ENCODE measurements around the gene PDLIM1.

The PDLIM1 gene

DNA sequence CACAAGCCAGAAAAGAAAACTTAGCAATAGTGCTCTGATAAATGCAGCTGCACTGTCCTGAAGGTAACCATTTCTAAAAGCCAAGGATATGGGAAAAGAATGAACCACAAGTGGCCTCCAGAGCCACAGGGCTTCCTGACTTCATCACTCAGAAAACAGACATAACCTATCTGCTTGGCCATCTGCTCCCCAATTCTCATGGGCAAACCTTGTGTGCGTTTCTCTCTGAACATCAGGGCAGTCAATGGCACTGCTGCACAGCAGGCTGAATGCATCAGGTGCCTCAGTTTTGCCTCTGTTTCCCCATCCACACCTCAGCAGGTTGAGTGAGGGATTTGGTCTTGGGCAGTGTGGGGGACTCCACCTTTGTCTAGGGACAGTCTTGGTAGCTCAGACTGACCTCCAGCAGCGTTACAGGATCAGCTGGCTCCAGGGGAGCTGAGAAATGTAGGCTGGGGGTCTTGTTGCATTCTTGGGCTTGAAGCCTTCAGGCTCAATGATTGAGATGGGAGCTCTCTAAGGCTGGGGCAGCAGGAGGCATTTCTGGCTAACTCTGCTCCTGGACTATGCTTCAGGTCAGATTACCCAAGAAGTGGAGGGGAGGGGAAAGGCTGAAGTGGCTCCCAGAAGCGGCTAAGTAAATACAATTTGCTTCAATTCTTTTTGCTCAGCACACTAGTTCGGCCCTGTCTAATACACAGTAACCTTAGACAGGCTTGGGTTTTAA lies 23.6 kb upstream of the PDLIM1 start:
- DNase-seq: no peak

DNA sequence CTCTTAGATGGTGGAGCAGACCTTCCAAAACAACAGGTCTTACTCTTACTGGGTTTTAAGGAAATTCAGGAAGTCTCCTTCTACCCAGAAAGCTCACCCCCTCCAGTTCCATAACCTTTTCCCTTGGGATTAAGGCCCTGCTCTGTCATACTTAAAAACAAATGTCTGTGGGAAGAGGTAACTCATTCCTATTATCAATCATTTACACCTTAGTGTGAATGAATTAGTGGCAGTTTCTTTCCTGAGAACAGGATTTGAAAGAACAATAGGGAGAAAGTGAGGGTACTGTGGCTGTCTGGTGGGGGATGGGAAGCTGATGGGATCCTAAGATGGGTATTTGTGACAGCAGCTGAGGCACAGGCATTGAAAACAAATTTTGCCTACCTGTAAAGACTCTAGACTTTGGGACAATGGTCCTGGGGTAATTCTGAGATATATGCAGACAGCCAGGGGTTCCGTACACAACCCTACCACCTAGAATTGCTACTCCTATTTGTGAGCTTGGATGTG lies 22.2 kb upstream of the PDLIM1 start:
- DNase-seq: no peak

DNA sequence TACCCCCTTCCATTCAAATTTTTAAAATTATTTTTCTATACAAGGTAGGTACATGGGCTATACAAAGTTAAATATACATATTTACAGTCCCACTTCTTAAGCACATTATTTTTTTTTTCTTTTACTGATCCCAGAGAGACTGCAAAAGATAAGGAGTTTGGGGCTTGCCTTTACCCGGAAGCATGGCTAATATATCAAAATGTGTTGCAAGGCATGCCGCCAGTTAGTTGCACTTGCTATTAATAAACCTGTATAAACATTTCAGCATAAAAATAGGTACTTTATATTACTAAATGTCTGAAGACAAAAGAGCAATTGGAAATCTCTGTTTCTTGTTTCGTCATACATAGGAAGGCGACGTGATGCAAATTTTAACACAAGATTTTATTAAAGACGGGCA lies 21.5 kb upstream of the PDLIM1 start:
- DNase-seq: no peak

DNA sequence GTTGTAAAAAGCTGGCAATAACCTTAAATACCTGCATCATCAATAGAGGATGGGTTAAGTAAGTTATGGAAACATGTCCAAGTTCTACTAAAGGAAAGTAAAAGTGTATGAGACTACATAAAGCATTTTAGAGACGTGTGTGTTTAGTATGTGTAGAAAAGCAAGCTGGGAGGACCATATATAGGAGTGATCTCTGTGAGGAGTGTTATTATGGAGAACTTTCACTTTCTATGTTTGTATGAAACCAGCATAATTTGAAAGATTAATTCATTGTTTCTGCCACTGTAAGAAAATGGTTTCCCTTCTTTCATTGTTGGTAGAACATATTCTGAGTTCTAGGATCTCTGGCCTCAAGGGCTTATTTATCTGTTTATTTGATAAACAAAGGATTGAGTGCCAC lies 19.2 kb upstream of the PDLIM1 start:
- no peak for DNase-seq

DNA sequence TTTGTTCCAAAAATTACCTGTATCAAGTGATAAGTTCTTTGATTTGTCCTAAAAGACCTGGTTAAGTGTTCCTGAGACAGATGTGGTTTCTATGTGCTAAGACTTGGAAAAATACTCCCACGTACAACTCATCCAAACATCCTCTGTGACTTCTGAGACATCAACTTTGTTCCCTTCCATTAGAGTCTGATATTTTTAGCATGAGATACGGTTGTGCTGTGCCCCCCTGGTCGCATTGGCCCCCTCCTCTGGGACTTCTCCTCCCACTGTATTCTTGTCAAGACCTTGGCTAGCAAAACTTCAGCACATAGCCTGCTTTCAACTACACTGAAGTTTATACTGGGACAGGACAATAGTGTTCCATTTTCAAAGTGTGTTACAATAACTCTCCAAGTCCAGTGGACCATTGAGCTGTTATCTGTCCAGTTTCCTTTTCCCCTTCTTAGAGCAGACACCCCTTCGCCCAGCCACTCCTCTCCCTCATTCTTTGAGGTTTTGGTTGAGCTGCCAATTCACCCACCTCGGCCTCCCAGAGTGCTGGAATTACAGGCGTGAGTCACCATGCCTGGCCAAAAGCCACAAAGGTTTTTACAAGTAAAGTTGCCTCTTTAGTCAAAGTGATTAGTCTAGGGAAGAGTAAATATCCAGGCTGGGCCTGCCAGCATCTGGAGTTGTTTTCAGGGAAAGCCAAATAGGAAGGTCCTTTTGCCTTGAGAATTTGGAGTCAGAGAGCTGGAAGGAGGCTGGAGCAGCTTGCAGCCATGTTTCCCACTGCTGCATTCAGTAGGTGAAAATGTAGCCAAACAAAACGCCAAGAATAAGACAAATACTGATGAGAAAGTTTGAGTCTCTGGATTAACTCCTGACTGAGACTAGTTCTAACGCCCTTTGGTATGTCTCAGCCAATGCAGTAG lies 17.8 kb upstream of the PDLIM1 start:
- DNase-seq: no peak

DNA sequence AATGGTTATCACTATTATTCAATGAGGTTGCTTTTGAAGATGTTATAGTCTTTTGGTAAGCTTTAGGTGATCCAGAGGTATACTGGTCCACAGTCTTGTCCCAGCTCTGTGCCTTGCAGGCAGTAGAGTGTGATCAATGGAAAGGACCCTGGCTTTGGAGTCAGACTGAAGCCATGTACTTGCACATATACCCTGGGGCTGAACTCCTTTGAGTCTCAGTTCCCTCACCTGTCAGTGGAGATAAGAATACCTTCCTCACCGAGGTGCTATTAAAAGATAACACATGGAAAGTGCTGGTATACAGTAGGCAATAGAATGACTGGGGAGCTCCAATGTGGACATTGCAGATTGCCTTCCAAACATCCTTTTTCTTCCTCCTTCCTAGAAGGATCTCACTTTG lies 16.0 kb upstream of the PDLIM1 start:
- DNase-seq: no peak

DNA sequence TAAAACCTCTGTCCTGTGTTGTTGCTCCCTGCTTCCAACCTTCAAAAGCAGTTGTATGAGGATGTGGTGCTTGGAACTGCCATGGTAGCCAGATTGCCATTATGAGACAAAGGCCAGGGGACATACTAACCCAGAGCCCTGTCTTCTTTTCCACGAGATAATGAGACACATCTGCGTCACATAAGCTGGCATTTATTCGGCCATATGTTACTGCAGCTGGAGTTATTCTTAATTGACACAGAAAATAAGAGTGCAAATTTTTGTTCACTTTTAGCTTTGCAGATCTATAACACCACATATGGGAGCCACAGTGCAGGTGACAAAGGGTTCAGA lies 15.5 kb upstream of the PDLIM1 start:
- DNase-seq: no peak

DNA sequence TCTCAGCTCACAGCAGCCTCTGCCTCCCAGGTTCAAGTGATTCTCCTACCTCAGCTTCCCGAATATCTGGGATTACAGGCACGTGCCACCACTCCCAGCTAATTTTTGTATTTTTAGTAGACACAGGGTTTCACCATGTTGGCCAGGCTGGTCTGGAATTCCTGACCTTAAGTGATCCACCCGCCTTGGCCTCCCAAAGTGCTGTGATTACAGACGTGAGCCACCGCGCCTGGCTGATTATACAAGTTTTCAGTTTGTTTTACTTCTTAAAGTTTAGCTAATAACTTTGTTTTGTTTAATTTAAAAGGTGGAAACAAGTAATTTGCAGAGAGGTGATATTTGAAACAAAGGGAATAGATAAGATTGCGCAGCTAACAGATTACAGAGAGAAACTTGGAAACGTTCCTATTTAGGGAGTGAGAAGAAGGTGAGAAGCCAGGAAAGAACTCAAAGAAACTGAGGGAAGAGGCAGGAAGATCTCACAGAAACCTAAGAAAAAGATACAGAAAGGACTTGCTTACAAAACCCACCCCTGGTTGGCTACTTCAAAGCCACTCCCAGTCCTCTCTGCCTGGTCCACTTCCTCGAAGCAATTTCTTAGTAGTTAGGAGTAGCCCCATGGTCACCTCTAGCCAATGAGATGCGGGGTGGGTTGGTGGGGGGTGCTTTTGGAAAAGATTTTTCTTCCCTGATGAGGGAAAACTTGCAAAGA lies 15.0 kb upstream of the PDLIM1 start:
- DNase-seq: no peak

DNA sequence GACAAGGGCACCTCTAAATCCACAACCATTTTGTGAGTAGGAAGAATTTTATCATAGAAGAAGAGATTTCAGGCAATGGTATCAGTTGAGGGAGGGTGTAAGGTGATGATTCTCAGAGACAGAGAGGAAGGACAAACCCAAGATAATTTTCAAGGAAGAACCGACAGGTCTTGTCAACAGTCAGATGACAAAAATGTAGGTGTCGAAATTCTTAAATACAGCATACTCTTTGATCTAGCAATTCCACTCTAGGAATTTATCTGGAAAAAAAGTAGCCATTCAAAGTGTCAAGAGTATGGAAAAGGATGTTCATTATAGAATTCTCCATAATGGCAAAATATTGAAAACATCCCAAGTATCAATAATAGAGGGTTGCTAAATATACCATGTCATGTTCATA lies 14.2 kb upstream of the PDLIM1 start:
- no peak for DNase-seq

DNA sequence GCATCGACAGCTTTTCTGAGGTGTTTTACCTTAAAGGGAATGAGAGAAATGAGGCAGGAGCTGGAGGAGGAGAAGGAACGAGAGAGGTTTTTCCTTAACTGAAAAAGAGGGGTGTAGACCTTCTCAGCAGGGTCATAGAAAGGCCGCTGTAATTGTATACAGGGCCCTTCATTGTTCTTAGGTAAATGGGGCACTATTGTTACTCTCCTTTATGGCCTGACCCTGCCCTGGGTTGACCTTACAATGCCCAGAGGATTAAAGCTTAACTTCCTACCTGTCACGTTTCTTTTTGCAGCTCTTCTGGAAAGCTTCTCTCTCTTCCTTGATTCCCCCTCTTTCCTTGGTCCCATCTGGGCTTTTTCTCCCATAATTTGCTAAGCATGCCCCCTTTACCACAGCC lies 13.7 kb upstream of the PDLIM1 start:
- DNase-seq: no peak

DNA sequence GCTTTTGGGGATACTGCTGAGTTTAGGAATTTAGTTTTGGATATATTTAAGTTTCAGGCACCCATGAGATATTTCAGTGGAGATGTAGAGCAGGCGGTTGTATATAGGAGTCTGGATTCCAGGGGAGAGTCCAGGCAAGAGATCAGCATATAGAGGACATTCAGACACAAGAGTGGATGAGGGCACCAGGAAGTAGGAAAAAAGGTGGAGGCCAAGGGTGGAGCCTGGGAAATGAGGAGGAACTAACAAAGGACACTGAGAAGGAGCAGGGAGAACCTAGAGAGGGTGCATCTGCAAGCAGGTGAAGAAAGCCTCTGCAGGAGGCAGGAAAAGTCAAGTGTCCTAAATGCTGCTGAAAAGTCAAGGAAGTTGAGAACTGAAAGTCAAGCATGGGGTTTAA lies 13.1 kb upstream of the PDLIM1 start:
- no peak for DNase-seq

DNA sequence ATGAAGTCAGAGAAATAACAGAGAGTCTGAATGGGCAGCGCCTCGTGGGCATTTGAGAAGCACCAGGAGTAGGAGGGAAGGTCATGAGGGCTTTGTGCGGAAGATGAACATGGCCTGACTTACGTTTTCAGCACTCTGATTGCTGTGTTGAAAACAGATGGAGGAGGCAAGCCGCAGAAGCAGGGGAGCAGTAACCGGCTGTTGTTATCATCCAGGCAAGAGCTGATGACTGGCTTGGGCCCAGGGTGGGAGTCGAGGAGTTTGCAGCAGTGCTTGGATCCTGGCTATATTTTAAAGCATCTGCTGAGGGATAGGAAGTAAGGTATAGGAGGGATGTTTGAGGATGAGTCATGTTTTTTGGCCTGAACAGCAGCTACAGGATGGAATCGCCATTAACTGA lies 12.7 kb upstream of the PDLIM1 start:
- DNase-seq: no peak

DNA sequence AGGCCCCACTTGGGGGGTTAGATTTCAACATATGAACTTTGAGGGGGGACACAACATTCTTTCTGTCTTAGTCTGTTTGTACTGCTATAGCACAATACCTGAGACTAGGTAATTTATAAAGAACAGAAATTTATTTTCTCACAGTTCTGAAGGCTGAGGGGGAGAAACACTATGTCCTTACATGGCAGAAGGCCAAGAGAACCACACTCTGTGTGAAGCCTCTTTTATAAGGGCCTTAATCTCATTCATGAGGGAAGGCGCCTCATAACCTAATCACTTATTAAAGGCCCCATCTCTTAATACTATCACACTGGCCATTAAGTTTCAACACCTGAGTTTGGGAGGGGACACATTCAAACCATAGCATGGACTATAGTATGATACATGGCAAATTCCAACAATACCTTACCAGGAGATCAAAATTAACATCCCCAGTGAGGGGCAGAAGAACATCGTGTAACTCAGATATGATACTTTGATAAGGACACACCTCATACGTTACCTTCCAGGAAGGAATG lies 9.3 kb upstream of the PDLIM1 start:
- DNase-seq: no peak

DNA sequence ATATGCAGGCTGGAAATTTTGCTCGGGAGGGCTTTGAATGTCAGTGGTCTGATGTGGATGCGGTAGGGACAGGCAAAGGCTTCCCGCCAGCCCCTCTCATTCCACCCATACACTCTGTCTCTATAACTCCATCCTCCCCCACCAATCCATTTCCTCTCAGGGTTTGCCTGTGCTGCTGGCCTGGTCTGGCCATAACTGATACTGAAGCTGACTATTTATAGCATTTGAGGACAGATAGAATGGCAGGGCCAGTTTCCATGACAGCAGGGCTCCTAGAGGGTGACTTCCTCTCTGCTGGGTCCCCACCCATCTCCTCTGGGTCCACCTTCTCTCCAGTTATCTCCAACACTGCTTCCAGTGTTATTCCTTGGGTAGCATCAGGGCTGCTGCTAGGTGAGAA lies 6.6 kb upstream of the PDLIM1 start:
- no peak for DNase-seq

DNA sequence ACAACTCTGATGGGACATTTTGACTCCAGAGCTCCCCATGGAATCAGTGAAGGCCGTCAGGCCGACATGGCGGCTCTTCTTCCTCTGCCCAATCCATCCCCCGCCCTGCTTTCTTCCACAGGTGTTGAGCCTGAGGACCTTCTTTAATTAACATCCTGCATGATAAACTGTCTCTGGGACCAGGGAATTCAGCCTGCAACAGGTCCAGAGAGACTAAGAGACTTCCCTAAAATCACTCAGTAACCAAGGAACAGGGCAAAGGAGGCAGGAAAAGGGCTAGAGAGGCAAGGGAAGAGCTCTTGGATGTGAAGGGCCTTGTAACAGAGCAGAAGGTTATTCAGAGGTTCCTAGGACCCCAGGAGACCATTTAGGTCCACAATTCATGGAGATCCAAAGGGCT lies 6.0 kb upstream of the PDLIM1 start:
- DNase-seq: no peak

DNA sequence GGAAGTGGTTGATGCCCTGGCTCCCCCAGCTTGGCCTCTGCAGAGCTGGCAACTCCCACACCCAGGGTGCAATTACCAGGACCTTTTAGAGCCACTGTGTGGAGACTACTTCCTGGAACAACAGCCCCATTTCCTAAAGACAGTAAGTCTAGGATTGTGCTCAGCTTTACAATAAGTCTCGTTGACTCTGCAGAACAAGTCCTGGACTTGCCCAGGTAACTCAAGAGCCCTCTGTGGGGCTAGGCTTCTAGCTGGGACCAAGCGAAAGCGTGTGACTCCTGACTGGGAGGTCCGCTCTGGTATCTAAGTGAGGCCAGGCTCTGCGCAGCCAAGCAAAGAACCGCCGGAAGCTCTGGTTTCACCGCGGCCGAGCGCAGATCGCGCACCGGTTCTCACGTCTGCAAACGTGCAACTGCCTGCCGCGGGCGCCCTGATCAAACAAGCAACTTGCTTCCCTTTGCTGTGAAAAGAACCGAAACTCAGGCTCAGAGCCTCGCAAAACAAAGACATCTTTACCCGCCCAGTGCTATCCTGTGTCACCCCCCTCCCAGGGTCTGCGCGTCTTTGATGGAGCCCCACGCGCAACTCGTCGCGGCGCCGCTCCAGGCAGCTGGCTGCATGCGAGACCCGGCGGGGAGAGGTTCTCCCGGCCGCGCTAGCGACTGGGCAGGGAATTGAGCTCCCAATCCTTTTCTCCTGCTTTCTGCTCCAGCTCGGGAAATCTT lies 4.4 kb upstream of the PDLIM1 start:
- DNase-seq: no peak

DNA sequence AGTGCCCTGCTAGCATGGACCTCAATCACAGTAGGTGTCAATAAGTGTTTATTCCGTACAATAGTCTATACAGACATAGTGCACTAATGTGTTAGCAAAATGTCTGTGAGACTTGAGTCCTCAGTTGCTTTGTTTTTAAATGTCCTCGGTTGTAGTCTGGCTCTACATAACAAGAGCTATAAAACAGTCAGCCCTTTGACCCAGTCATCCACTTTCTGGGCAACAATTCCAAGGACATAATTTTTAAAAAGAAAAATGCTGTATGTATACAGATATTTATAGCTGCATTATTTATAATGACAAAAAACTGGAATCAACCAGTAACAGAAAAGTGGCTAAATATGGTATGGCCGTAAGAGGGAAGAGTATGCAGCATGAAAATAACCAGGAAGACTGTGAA lies 2.8 kb upstream of the PDLIM1 start:
- DNase-seq: no peak

DNA sequence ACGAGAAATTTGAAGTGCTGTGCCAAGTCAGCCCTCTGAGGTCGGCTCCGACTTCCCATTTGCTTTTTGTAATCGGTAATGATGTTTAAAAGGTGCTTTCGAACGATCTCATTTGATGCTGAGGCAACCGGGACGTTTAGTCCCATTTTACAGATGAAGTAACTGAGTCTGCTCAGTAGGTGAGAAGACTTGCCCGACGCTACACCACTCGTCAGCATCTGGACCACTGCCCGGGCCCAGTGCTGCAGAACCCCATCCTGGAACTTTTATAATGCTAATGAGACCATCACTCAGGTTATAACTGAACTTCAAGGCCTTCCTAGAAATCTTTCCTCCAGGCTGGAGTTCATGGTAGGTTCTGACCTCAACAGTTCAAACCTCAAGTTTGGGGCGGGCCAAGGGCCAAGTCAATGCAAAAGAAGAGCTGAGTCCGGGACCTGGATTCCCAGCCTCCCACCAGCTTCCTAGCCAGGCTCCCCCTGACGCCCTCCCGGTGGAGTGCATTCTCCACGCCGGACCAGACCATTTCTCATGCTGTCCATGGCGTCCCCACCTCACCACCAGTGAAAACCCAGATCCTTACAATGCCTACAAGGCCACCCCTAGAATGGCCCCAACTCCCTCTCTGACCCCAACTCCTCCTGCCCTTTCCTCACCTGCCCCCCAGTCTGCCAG lies 699 bp upstream of the PDLIM1 start:
- no peak for DNase-seq

DNA sequence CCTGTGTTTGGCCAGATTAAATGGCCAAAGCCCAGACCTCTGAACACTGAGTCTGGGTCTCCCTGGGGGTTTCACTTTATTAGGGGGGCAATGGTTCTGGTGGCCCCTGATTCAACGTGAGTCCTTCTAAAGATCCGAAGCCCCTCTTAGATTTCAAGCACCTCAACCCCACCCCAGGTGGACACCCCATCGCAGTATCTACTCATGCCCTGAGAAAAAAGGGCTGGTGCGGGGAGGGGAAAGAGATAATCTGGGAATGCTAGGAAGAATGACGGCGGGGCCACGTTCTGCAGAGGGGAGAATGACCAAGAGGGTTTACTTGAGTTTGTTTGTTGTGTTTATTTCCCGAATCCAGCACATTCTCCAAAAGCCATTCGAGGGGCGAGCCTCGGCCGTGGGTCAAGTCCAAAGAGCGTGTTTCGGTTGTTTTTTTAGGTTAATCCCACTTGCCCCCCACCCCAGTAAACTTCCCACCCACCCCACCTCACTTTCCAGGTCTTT lies 832 bp downstream of the PDLIM1 start:
- no peak for DNase-seq

DNA sequence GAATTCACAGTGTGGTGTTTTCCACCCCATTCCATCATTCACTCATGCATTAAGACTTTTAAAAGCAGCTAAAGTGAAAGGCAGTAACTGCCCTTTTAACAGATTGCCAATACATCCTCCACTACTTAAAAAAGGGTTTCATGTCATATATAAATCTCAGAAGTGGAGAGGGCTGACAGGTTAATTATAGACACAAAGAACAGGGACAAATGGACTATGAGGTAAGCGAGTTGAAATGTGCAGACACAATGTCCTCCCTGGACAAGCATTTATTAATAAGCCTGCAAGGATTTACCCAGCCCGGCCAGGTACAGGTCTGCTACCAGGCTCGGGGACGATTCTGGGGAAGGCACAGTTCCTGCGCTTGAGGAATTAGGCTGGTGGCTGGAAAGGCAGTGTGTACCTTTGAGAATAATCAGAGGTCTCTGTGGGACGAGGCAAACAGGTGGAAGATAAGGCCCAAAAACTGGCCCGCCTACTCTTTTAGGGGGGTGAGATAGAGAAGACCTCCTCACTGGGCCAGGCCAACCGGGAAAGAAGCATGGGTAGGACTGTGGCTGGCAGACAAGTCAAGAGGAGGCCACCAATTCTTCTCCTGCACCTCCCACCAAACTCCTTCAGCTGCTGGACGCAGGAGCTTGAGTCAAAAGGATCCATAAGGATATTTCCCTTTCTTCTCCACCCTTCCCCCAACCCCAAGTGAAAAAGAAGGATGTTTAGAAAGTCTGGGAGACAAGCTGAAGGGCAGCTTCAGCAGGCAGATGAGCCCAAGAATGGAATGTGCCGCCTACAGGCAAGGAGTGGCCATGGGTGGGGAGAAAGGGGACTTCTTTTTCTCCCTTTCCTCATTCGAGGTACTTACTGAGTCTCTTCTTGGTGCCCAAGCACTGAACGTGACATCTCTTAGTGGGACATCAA lies 1.5 kb downstream of the PDLIM1 start:
- DNase-seq: no peak

DNA sequence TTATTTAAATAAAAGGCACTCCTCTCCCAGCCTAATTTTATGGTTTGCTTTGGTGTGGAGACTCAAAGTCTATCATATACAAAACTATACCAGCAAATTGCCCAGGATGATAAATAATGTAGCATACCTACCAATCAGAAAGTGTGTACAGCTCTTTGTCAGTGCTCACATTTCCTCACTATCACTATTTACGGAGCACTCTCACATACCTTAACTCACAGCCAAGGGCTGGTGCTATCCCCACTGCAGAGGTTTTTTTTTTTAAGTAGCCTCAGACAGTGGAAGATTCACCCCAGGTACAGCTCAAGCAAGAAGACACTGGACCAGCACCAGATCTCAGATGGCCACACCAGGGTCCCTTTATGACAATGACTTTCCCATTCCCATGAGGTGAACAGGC lies 2.5 kb downstream of the PDLIM1 start:
- no peak for DNase-seq

Measured in effector CD4-positive, alpha-beta T cell (primary cell).